HepG2 (cell line): Measurements from ENCODE around the gene ETV6. TPM values are rescaled to one million over a fixed set of nuclear protein-coding genes. Genes with fewer than 3 reads are reported as not detected.
A peak's percentile ranks its signal among the peaks of the same experiment; 100 is the strongest.

Experiments used
- ATAC-seq: fragments of 200-7000 bp; cut with Tn5 transposase; 3 replicates; pipeline ENCODE4 v1.9.1; 2020; ENCODE audit warnings: mild to moderate bottlenecking, moderate library complexity
- BruUV-seq: library from RNA; stranded (reverse); fragments of 400-500 nt; replicated peaks from 2 replicates; lab custom pipeline; 2021; lab: Mats Ljungman, UMichigan
- CTCF ChIA-PET: fragments of 300-600 bp; formaldehyde crosslinking; extraction: SDS; loops from one replicate; lab custom pipeline; 2021; ENCODE audit warnings: low total read pairs, inconsistent platforms, low intra/inter-chr PET ratio; lab: Yijun Ruan, JAX
- POLR2A ChIA-PET: fragments of 350-600 bp; sonication (Branson Sonifier 250); formaldehyde crosslinking; loops from one replicate; lab custom pipeline; 2020; ENCODE audit warnings: antibody characterized with exemption, inconsistent platforms; lab: Yijun Ruan, JAX
- DNase-seq: peaks from one replicate; pipeline ENCODE4 v3.0.0-alpha.2; 2015; ENCODE audit warnings: low spot score
- FAIRE-seq: peaks from 3 replicates; lab custom pipeline; 2011; peaks lifted over from hg19 to GRCh38; lab: Jason Lieb, UNC
- H2AFZ ChIP-seq: one replicate; pipeline ENCODE4 v1.6.1; 2011; ENCODE audit warnings: low read length, inconsistent platforms
- H3K27ac ChIP-seq: fragments of 300-600 bp; 3 replicates; pipeline ENCODE4 v1.8.0; 2011; ENCODE audit warnings: mixed run types, mild to moderate bottlenecking, mixed read lengths, low read length, inconsistent platforms; ENCODE audit not compliant: insufficient read depth; ENCODE audit errors: extremely low read length
- H3K27me3 ChIP-seq, 2 experiments: fragments of 200-600 bp in 1 of 2; 2 replicates in 1 of 2; 3 replicates in 1 of 2; pipeline versions ENCODE4 v1.6.0 to v1.8.0; 2011; ENCODE audit warnings: low read length in 2 of 2, mild to moderate bottlenecking in 2 of 2, moderate library complexity in 2 of 2, inconsistent platforms in 1 of 2; ENCODE audit not compliant: insufficient read depth in 2 of 2, control insufficient read depth in 1 of 2
- H3K36me3 ChIP-seq, 2 experiments: fragments of 200-600 bp in 1 of 2; replicated peaks in 1 of 2; 2 replicates in 1 of 2; 3 replicates in 1 of 2; pipeline versions ENCODE4 v1.5.1 to v1.8.0; 2011; ENCODE audit warnings: low read length in 2 of 2, inconsistent platforms in 1 of 2; ENCODE audit not compliant: insufficient read depth in 2 of 2, control insufficient read depth in 1 of 2
- H3K4me1 ChIP-seq: 2 replicates; pipeline ENCODE4 v1.5.1; 2012; ENCODE audit warnings: low read length, inconsistent platforms; ENCODE audit not compliant: insufficient read depth
- H3K4me2 ChIP-seq: 2 replicates; pipeline ENCODE4 v1.6.0; 2011; ENCODE audit warnings: low read depth, low read length, inconsistent platforms
- H3K4me3 ChIP-seq, 3 experiments: fragments of 200-600 bp in 1 of 3; sonication (generic), shearing (Covaris generic) in 1 of 3; replicated peaks in 1 of 3; 2 replicates each; pipeline ENCODE4 v1.5.1; 2011 to 2016; ENCODE audit warnings: low read length in 3 of 3, inconsistent platforms in 2 of 3, low read depth in 2 of 3, mild to moderate bottlenecking in 2 of 3, control low read depth in 1 of 3, mixed read lengths in 1 of 3; ENCODE audit not compliant: insufficient read depth in 1 of 3
- H3K79me2 ChIP-seq: one replicate; pipeline ENCODE4 v1.6.1; 2011; ENCODE audit warnings: low read length, inconsistent platforms; ENCODE audit not compliant: insufficient read depth
- H3K9ac ChIP-seq: 2 replicates; pipeline ENCODE4 v1.6.0; 2011; ENCODE audit warnings: mild to moderate bottlenecking, low read depth, low read length, inconsistent platforms; ENCODE audit not compliant: insufficient read depth
- H3K9me3 ChIP-seq: 2 replicates; pipeline ENCODE4 v1.5.1; 2012; ENCODE audit warnings: mild to moderate bottlenecking, low read length
- H4K20me1 ChIP-seq: 2 replicates; pipeline ENCODE4 v1.6.0; 2011; ENCODE audit warnings: inconsistent platforms, mild to moderate bottlenecking, low read length, moderate library complexity; ENCODE audit not compliant: insufficient read depth
- AGO2 ChIP-seq: fragments of 200-400 bp; formaldehyde crosslinking; optimal IDR thresholded peaks from 2 replicates; pipeline ENCODE3; 2017; ENCODE audit warnings: mild to moderate bottlenecking, low read depth, low read length, moderate library complexity
- CCAR2 ChIP-seq: fragments of 200-400 bp; formaldehyde crosslinking; optimal IDR thresholded peaks from 2 replicates; pipeline ENCODE3; 2018; ENCODE audit warnings: low read depth, mild to moderate bottlenecking, low read length, moderate library complexity
- CSRNP2 ChIP-seq: sonication (generic); formaldehyde crosslinking; conservative IDR thresholded peaks from 2 replicates; pipeline ENCODE4 v1.8.0; 2022; ENCODE audit warnings: low read depth, missing genetic modification reagents
- GATAD1 ChIP-seq: IDR thresholded peaks from 2 replicates; pipeline ENCODE4 v1.6.1; 2016; ENCODE audit warnings: missing genetic modification reagents, missing compliant biosample characterization
- GPN1 ChIP-seq: sonication (generic); formaldehyde crosslinking; IDR thresholded peaks from 2 replicates; pipeline ENCODE4 v1.5.1; 2020; ENCODE audit warnings: missing genetic modification reagents, borderline replicate concordance
- HMGA1 ChIP-seq: sonication (generic); formaldehyde crosslinking; conservative IDR thresholded peaks from 2 replicates; pipeline ENCODE4 v1.4.0; 2020; ENCODE audit warnings: missing genetic modification reagents
- IKZF1 ChIP-seq: fragments of 450-650 bp; IDR thresholded peaks from 2 replicates; pipeline ENCODE4 v1.7.1; 2016
- KDM3A ChIP-seq: IDR thresholded peaks from 2 replicates; pipeline ENCODE4 v1.6.1; 2018; ENCODE audit warnings: low read depth, missing compliant biosample characterization
- NBN ChIP-seq: fragments of 450-650 bp; conservative IDR thresholded peaks from 2 replicates; pipeline ENCODE4 v1.6.1; 2017
- NCOA1 ChIP-seq: sonication (generic); formaldehyde crosslinking; IDR thresholded peaks from 2 replicates; pipeline ENCODE4 v1.9.0; 2021; ENCODE audit warnings: missing genetic modification reagents
- NFYC ChIP-seq: IDR thresholded peaks from 2 replicates; pipeline ENCODE4 v1.6.1; 2016; ENCODE audit warnings: missing genetic modification reagents, missing compliant biosample characterization
- RBAK ChIP-seq: sonication (generic); formaldehyde crosslinking; IDR thresholded peaks from 2 replicates; pipeline ENCODE4 v1.5.1; 2020; ENCODE audit warnings: mild to moderate bottlenecking, missing genetic modification reagents
- ZNF136 ChIP-seq: sonication (generic); formaldehyde crosslinking; IDR thresholded peaks from 2 replicates; pipeline ENCODE4 v1.8.1; 2022; ENCODE audit warnings: low read depth, mild to moderate bottlenecking, moderate library complexity, missing genetic modification reagents
- ZNF232 ChIP-seq: sonication (generic); formaldehyde crosslinking; IDR thresholded peaks from 2 replicates; pipeline ENCODE4 v1.4.0; 2020; ENCODE audit warnings: missing genetic modification reagents, borderline replicate concordance
- ZNF501 ChIP-seq: sonication (generic); formaldehyde crosslinking; IDR thresholded peaks from 2 replicates; pipeline ENCODE4 v1.5.1; 2020; ENCODE audit warnings: mild to moderate bottlenecking, moderate library complexity, missing genetic modification reagents
- ZNF75D ChIP-seq: sonication (generic); formaldehyde crosslinking; IDR thresholded peaks from 2 replicates; pipeline ENCODE4 v1.8.1; 2023; ENCODE audit warnings: missing genetic modification reagents, mild to moderate bottlenecking, borderline replicate concordance
- ZNF780A ChIP-seq: sonication (generic); formaldehyde crosslinking; IDR thresholded peaks from 2 replicates; pipeline ENCODE4 v1.8.0; 2022; ENCODE audit warnings: mild to moderate bottlenecking, missing genetic modification reagents, moderate library complexity
- ZNF800 ChIP-seq: sonication (generic); formaldehyde crosslinking; IDR thresholded peaks from 2 replicates; pipeline ENCODE4 v1.4.0; 2020; ENCODE audit warnings: missing genetic modification reagents
- ZXDC ChIP-seq: sonication (generic); formaldehyde crosslinking; IDR thresholded peaks from 2 replicates; pipeline ENCODE4 v1.5.0; 2020; ENCODE audit warnings: mild to moderate bottlenecking, missing genetic modification reagents
- WGBS: methylation state at CpG from one replicate; pipeline ENCODE4 v1.1.6; 2017; ENCODE audit warnings: low lambda C conversion rate; 5-methylcytosine and 5-hydroxymethylcytosine counted together
- in situ Hi-C: cut with HindIII; loops from 2 replicates; pipeline ENCODE4 v1.10.0; 2017; ENCODE audit warnings: low pct_unique_long_range_greater_than_20kb; ENCODE audit not compliant: extremely low pct_ligation_motif_present
- intact Hi-C: fragments of 100-400 bp; cut with micrococcal nuclease; formaldehyde crosslinking; loops from one replicate; pipeline ENCODE4 v1.10.0; 2022; ENCODE audit not compliant: unreplicated experiment
- polyA plus RNA-seq, 8 experiments: library from polyadenylated mRNA; depleted of rRNA in 3 of 8; stranded (reverse) in 7 of 8; unstranded in 1 of 8; fragments of >200 nt; fragmentation: Illumina TruSeq in 4 of 8; extraction: Trizol in 4 of 8; gene quantifications; 2 replicates each; pipeline versions ENCODE4 v1.2.1 to v1.2.3, GENCODE V29; 2011 to 2016; ENCODE audit warnings: low read depth in 4 of 8, missing spikeins in 1 of 8, mixed read lengths in 1 of 8; ENCODE audit not compliant: insufficient read depth in 1 of 8
- total RNA-seq, 5 experiments: library from RNA; depleted of rRNA; stranded (reverse); fragments of >200 nt; fragmentation: Illumina TruSeq; extraction: Trizol; gene quantifications; 2 replicates each; pipeline ENCODE4 v1.2.3, GENCODE V29; 2016; ENCODE audit warnings: low read depth in 1 of 5

Gene ETV6
- total and polyA plus RNA-seq, 2 of the 13 experiments (the other 11 are each of a cell fraction or from before 2014, with no cell fraction given) = 2.2 to 3.0 TPM

- intact Hi-C loops = loop anchor here (2.0 to 10.0 kb wide), 5 partner anchors 75 to 227 kb away; no protein-coding TSS in a partner anchor
- H4K20me1 ChIP-seq = no peaks in the 10 kb centered on the region
- in situ Hi-C loops = no loop called here
Measured at GRCh38 chr12:11812241-11812585, 162.7 kb downstream of the ETV6 start.

More at GRCh38 chr12:11812241-11812585, 162.7 kb downstream of the ETV6 start:
- Histone ChIP-seq H3K9ac (0 out of 2 replicates have a peak overlapping the region, but pooled peaks have one; percentile 58), H3K4me1 (peaks cover 25% of the 10 kb centered on the region), H3K27me3 (no peaks in the 10 kb centered on the region), H3K4me2 (peak overlapping the region; percentile 99), H2AFZ (no peak overlapping the region), H3K9me3 (no peaks in the 10 kb centered on the region), H3K79me2 (no peaks in the 10 kb centered on the region), H3K4me3 (peak overlapping the region; percentile 23 to 75 (median 73); a peak in 4 of 6 replicates)
- no TSS peak for BruUV-seq
- ATAC-seq = no peak
- ChIA-PET CTCF (no interaction called here), POLR2A (no interaction called here)
- WGBS = 65% methylated on average over 2 of the region's 2 CpGs
- no peak for FAIRE-seq
- no peak for DNase-seq
- no peak for TF ChIP-seq CCAR2
- no peak for TF ChIP-seq RBAK (CRISPR knock-in tag)
- no peak for TF ChIP-seq NFYC (CRISPR knock-in tag)
- TF ChIP-seq ZNF780A = no peak
- TF ChIP-seq ZNF501 (CRISPR knock-in tag) = no peak
- no peak for TF ChIP-seq KDM3A (CRISPR knock-in tag)
- no peak for TF ChIP-seq ZNF75D (CRISPR knock-in tag)
- TF ChIP-seq IKZF1 = no peak
- no peak for TF ChIP-seq ZXDC
- no peak for TF ChIP-seq ZNF136 (CRISPR knock-in tag)
- TF ChIP-seq ZNF800 (CRISPR knock-in tag) = no peak
- no peak for TF ChIP-seq NBN
- no peak for TF ChIP-seq GATAD1
- no peak for TF ChIP-seq ZNF232 (CRISPR knock-in tag)
- no peak for TF ChIP-seq AGO2
- no peak for TF ChIP-seq NCOA1 (CRISPR knock-in tag)
- TF ChIP-seq CSRNP2 (CRISPR knock-in tag) = no peak
- TF ChIP-seq HMGA1 (CRISPR knock-in tag) = no peak
- no peak for TF ChIP-seq GPN1 (CRISPR knock-in tag)
- TF ChIP-seq, all 625 proteins: peak for 0
- H3K36me3 ChIP-seq = no peaks in the 10 kb centered on the region
- no peak overlapping the region for H3K27ac ChIP-seq
